Lung microvascular endothelial cell (primary cell): ENCODE data around the gene MAP2K5. TPM values are rescaled to one million over a fixed set of nuclear protein-coding genes. Genes with fewer than 3 reads are reported as not detected.

ENCODE experiments used
- DNase-seq, 2 donors: peaks; one replicate each; pipeline versions ENCODE4 v3.0.0 to v3.0.0-alpha.2; 2010; ENCODE audit warnings: low read depth in 2 of 2
- total RNA-seq: library from RNA; depleted of rRNA; stranded (reverse); fragments of >200 nt; gene quantifications from 2 replicates; pipeline ENCODE4 v1.2.1, GENCODE V29; 2014

MAP2K5 gene
- total RNA-seq, 1 donor from 2014 or later: 2.8 TPM

- peak; percentile 78 to 88 for DNase-seq
Observed at GRCh38 chr15:67521029-67521782, 21.3 kb upstream of the MAP2K5 start, which contains the start of gene C15orf61. TSS of gene C15orf61 (plus strand) at chr15:67521131. CDS start at chr15:67521249, 118 bp downstream.

- peak; percentile 44 to 50 for DNase-seq
Observed at GRCh38 chr15:67521783-67522568, 20.5 kb upstream of the MAP2K5 start.

GRCh38 chr15:67523330-67523729 is 19.2 kb upstream of the MAP2K5 start:
- no peak for DNase-seq

- no peak for DNase-seq
Observed at GRCh38 chr15:67524235-67524634, 18.3 kb upstream of the MAP2K5 start.

DNA sequence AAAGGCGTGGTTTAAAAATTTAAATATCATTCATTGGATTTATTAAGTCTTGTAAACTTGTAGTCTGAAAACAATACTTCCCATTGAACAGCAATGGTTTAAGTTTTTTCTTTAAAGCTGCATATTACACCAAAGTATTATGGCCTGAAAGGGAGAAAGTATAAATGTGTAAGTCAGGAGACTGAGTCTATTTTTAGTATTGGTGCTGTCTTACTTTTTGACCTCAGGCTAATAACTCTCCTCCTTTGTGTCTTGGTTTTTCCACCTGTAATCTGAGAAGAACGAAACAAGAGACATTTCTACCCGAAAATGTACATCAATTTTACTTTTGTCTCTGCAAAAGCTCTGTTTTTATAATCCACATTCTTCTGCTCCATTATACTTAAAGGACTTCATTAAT is 14.0 kb upstream of the MAP2K5 start:
- no peak for DNase-seq

- peak; percentile 2 to 24 for DNase-seq
Observed at GRCh38 chr15:67531379-67531914, 11.1 kb upstream of the MAP2K5 start.

DNA sequence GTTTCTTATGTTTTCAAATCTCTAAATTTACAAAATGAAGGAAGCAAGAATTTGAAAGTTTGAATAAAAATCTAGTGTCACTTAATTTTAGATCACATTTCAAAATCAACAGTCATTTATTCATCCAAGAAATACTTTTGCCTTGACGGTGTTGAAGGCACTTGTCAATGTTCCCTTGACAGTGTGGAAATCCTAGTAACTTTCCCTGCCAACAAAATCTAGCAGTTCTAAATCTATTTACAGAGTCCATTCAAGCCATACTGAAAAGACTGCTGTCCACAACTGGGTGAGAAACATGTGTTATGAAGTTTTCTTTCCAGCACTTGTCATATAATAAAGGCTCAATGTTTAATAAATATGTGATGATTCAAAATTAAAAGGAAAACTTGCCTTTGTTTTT is 8.6 kb upstream of the MAP2K5 start:
- no peak for DNase-seq

DNA sequence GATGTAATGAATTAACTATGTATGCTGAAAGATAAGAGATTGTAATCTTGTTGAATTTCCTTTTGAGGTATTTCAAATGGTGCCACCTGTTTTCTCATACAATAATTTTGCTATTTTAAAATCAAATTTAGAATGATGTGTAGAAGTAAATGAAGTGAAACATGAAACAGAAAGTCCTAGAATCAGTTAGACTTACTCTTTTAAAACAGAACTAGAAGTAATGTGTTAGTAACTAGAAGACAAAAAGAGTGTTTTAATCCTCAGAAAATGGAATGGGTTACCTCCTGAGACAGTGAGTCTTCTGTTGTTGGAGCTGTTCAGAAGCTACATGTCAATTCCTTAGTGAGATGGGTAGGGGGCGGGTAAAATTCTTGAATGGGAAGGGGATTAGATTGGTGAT is 8.1 kb upstream of the MAP2K5 start:
- DNase-seq: no peak

DNA sequence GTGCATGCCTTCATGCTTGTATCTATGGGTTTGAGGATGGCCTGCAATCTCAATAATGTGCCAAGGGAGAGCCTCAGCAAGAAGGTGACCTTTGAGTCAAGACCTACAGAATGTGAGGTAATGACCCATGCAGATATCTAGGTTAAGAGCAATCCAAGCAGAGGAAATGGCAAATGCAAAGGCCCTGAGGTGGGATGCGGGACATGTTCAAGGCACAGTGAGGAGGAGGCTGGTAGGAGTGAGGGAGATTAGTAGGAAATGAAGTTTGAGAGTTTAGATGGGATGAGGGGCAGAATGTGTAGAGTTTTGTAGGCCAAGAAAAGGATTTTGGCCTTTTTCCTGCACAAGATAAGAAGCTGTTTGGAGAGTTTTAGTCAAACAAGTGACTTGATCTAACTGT is 4.7 kb upstream of the MAP2K5 start:
- DNase-seq: no peak

GRCh38 chr15:67543348-67543718 is 830 bp downstream of the MAP2K5 start:
- DNase-seq: peak; percentile 25 to 27

- no peak for DNase-seq
Observed at GRCh38 chr15:67544475-67544874, 2.0 kb downstream of the MAP2K5 start.

- no peak for DNase-seq
Observed at GRCh38 chr15:67545864-67546263, 3.4 kb downstream of the MAP2K5 start.

- DNase-seq: no peak
Observed at GRCh38 chr15:67547064-67547463, 4.6 kb downstream of the MAP2K5 start.

- DNase-seq: no peak
Observed at GRCh38 chr15:67547836-67548235, 5.3 kb downstream of the MAP2K5 start.

- DNase-seq: peak in 1 of 2 donors; percentile 21
Observed at GRCh38 chr15:67548236-67548852, 5.8 kb downstream of the MAP2K5 start.

DNA sequence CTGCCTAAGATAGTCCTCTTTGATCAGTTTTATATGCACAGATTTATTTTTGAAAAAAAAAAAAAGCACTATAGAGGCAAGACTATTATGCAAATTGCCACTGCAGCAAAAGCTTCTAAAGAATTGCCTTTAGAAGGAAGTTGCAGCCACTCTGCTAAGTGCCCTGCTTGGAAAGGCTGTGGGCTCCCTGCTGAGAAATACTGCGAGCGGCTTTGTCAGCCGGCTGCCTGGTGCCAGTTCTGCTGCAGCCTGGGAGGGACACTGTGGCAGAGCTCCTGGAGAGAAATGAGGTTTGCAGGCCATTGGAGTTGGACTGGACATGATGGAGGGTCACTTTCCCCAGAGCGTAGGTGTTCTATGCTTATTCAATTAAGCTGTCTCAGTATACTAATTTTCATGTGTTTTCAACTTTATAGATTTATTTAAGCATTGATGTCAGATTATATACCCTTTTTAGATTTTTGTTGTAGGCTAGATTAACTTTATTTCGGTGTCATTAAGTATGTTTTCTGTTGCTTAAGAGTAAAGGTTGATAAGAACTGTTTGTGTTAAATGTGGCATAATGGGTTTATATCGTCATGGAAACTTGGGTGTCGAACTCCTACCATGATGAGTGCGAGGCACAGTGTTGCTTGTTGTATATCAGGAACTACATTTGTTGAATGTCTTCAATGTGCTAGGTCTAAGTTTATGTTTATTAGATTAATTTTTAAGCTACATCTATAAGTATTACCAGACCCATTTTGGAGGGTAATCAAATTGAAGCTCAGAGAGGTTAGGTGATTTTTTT is 6.6 kb downstream of the MAP2K5 start:
- peak in 1 of 2 donors; percentile 9 for DNase-seq

GRCh38 chr15:67549736-67550135 is 7.2 kb downstream of the MAP2K5 start:
- DNase-seq: no peak

DNA sequence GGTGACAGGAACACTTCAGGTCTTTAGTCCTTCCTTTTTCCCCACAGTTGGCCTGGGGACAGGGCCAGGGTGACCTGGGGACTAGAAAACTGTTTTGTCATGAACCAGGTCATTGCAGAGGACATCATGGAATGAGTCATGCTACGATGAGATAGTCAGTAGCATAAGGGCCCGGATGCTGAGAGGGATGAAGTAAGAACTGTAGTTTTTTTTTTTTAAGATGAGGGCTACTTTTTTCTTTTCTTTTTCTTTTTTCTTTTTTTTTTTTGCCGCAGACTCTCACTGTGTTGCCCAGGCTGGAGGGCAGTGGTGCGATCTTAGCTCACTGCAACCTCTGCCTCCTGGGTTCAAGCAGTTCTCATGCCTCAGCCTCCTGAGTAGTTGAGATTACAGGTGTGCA is 8.0 kb downstream of the MAP2K5 start:
- DNase-seq: peak in 1 of 2 donors; percentile 17

DNA sequence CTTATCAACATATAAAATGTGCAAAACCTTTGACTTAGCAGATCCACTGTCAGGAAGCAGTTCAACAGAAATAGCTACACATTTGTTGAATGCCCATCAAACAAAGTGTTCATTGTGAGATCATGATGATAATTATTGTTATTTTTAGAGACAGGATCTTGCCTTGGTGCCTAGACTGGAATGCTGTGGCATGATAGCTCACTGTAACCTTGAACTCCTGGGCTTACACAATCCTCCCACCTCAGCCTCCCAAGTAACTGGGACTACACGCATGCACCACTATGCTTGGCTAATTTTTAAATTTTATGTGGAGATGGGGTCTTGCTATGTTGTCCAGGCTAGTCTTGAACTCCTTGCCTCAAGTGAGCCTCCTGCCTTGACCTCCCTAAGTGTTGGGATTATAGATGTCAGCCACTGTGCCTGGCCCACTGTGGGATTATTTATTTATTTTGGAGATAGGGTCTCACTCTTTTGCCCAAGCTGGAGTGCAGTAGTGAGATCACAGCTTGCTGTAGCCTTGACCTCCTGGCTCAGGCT is 8.8 kb downstream of the MAP2K5 start:
- DNase-seq: no peak

DNA sequence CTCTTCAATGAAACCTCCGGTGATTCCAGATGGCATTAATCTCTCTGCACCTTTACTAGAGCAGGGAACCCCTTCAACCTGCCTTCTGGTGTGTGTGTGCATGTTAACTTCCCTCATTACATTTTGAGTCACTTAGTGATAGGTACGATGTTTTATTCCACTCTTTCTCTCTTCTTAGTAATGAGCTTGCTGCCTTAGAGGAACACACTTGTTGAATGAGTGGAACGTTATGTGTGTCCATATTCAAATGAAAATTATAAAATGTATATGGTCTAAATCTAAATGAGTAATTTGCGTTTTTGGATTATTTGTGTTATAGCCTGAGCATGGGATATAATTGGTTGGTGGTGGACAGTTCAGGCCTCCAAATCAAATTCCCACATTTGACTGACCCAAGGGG is 12.1 kb downstream of the MAP2K5 start:
- no peak for DNase-seq

DNA sequence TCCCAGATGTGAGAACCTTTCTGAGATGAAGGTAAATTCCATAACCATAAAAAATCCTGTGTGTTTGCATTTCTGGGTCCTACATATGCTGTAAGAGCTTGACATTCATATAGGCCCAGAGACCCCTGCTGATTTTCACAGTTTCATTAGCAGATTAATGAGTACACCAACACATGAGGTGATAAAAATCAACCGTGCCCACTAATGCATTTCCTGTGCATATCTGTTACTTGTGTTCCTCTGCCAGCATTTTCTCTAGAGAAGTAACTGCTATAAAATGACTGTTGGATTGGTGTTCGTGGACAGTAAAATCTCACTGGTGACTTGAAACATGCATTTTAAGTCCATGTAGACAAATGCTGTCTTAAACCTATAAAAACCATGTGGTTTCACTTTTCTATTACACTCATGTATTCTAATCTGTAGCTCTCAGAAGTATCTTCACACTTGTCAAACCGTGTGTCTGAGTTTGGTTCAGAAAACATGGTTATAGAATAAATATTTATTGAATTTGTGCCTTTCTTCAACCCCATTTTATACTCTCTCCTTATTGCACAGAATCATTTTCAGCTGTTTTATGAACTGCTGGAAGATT is 14.6 kb downstream of the MAP2K5 start:
- no peak for DNase-seq
